SJSA1 (cell line): ENCODE data around the gene RNFT2. TPM values are rescaled to one million over a fixed set of nuclear protein-coding genes. Genes with fewer than 3 reads are reported as not detected.

Source experiments
- DNase-seq, 2 experiments: peaks; one replicate each; pipeline ENCODE4 v3.0.0-alpha.2; 2015 to 2020; ENCODE audit warnings: low spot score in 2 of 2, low read depth in 1 of 2
- H3K27ac ChIP-seq: fragments of 250-450 bp; sonication (Bioruptor Pico); 2 replicates; pipeline ENCODE4 v1.5.1; 2020; ENCODE audit warnings: mild to moderate bottlenecking, moderate library complexity
- H3K27me3 ChIP-seq: fragments of 250-450 bp; sonication (Bioruptor Pico); replicated peaks from 2 replicates; pipeline ENCODE4 v1.5.1; 2020; ENCODE audit warnings: mild to moderate bottlenecking, moderate library complexity
- H3K36me3 ChIP-seq: fragments of 250-450 bp; sonication (Bioruptor Pico); 2 replicates; pipeline ENCODE4 v1.5.1; 2020; ENCODE audit warnings: mild to moderate bottlenecking
- H3K4me1 ChIP-seq: fragments of 250-450 bp; sonication (Bioruptor Pico); replicated peaks from 2 replicates; pipeline ENCODE4 v1.6.1; 2021; ENCODE audit warnings: mild to moderate bottlenecking
- H3K4me3 ChIP-seq: fragments of 250-450 bp; sonication (Bioruptor Pico); 2 replicates; pipeline ENCODE4 v1.5.1; 2020; ENCODE audit warnings: mild to moderate bottlenecking
- H3K9me3 ChIP-seq: fragments of 250-450 bp; sonication (Bioruptor Pico); replicated peaks from 2 replicates; pipeline ENCODE4 v1.5.1; 2020; ENCODE audit warnings: mild to moderate bottlenecking
- total RNA-seq: library from RNA; depleted of rRNA; stranded (reverse); fragments of >200 nt; shearing (Covaris generic); gene quantifications from 2 replicates; pipeline ENCODE4 v1.2.3, GENCODE V29; 2014

RNFT2 gene
- total RNA-seq, 1 experiment from 2014 or later: 0.63 TPM

DNA sequence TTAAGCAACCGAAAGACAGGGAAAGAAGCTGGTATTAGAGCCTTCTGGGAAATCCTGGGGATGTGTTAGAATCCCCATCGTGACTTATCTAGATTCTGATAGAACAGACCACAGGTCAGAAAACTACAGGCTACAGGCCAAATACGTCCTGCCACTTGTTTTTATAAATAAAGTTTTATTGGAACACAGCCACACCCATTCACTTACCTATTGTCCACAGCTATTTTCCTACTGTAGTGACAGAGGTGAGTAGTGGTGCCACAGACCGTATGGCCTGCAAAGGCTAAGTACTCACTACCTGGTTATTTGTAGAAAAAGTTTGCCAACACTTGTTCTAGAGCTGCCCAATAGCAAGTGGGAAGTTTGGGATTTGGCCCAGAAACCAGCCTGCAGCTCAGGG, 89.3 kb downstream of the RNFT2 start:
- no peak overlapping the region for H3K27ac ChIP-seq
- no peak for DNase-seq
- no peaks in the 10 kb centered on the region for H3K9me3 ChIP-seq
- no peaks in the 10 kb centered on the region for H3K36me3 ChIP-seq
- H3K4me3 ChIP-seq: no peak overlapping the region
- H3K4me1 ChIP-seq: no peaks in the 10 kb centered on the region
- no peaks in the 10 kb centered on the region for H3K27me3 ChIP-seq

DNA sequence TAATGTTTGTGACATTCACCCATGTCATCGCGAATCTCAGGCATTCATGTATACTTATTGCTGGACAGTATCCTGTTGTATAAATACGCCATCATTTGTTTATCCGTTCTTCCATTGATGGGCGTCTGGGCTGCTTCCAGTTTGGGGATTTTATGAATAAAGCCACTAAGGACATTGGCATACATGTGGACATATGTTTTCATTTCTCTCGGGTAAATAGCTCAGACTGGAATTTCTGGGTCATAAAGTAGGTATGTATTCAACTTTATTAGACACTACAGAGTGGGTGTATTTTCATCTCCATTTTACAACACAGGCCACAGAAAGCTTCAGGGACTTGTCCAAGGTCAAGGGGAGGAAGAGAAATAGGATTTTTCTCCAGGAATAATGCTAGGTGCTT, 94.2 kb downstream of the RNFT2 start:
- Histone ChIP-seq H3K27me3 (no peaks in the 10 kb centered on the region), H3K4me1 (no peaks in the 10 kb centered on the region), H3K27ac (no peak overlapping the region), H3K4me3 (no peak overlapping the region), H3K9me3 (no peaks in the 10 kb centered on the region), H3K36me3 (no peaks in the 10 kb centered on the region)
- DNase-seq: no peak

DNA sequence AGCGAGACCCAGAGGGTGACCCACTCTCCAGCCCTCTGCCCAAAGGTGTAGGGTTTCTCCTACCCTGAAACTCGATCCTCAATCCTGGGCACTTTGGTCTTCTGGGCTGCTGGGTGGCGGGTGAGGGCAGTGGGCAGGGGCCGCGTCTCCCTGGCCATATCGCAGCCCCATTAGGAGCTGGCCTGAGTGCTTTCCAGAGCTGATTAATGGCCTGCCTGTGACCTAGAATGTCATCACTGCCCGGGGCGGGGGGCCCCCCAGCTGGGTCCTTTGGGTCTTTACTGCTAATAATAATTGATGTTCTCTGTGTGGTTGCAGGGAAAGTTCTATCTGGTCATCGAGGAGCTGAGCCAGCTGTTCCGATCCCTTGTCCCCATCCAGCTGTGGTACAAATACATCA, 95.4 kb downstream of the RNFT2 start:
- DNase-seq: no peak
- Histone ChIP-seq H3K36me3 (no peaks in the 10 kb centered on the region), H3K27me3 (peaks cover 4% of the 10 kb centered on the region; the same call in 1 of the 2 replicates), H3K4me1 (no peaks in the 10 kb centered on the region), H3K27ac (no peak overlapping the region), H3K4me3 (no peak overlapping the region), H3K9me3 (no peaks in the 10 kb centered on the region)

DNA sequence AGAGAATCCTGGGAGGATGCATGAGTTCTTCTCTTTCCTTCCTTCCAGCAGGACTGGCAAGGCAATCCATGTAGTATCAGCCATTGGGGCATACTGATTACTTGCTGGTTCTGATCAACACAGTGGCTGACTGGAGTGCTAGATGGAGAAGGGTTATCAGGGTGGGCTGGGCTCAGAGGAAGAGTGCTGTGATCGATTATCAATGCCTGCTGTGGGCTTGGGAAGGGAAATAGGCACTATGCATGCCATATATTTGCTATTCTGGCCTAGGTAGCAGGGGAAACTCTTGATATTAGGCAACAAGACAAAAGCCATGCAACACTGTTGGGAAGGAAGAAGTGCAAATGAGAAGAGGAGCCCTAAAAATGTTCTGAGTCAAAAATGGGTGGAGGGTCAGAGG, 97.4 kb downstream of the RNFT2 start:
- H3K9me3 ChIP-seq: no peaks in the 10 kb centered on the region
- H3K27me3 ChIP-seq: peaks cover 4% of the 10 kb centered on the region; the same call in 1 of the 2 replicates
- DNase-seq: no peak
- no peak overlapping the region for H3K4me3 ChIP-seq
- H3K27ac ChIP-seq: no peak overlapping the region
- no peaks in the 10 kb centered on the region for H3K36me3 ChIP-seq
- H3K4me1 ChIP-seq: no peaks in the 10 kb centered on the region

DNA sequence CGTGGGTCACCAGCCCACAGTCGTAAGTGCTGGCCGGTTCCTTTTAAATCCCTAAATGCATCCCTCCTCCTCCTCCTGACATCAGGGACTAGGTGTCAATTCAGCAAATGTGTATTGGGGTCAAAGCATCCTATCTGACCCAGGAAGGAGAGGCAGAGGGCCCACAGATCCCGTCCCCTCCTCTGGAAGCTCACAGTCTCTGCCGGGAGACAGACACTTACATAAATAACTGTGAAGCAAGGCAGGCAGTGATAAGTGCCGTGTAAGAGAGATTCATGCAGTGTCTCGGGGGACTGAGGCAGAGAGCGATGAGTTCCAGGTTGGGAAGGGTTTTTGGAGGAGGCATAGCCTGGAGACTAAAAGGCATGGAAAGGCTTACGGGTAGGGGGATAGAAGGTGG, 99.0 kb downstream of the RNFT2 start:
- Histone ChIP-seq H3K36me3 (no peaks in the 10 kb centered on the region), H3K4me3 (no peak overlapping the region), H3K27ac (no peak overlapping the region), H3K9me3 (no peaks in the 10 kb centered on the region), H3K27me3 (peaks cover 4% of the 10 kb centered on the region; the same call in 1 of the 2 replicates), H3K4me1 (no peaks in the 10 kb centered on the region)
- DNase-seq: no peak

DNA sequence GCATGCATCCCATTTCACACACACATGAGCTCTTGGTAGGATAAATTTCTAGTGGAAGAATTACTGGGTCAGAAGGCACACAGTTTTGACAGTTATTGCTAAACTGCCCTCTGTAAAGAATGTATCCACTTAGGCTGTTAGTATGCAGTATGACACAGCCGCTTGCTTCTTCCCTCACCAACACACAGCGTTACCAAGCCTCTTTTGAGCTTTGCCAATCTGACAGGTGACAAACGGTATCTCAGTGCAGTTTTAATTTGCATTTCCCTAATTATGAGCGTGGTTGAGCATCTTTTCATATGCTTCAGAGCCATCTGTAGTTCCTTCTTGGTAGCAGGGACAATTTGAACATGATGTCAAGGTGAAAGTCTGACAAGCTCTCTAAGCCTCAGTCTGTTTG, 100.2 kb downstream of the RNFT2 start:
- no peaks in the 10 kb centered on the region for H3K36me3 ChIP-seq
- H3K4me1 ChIP-seq: no peaks in the 10 kb centered on the region

DNA sequence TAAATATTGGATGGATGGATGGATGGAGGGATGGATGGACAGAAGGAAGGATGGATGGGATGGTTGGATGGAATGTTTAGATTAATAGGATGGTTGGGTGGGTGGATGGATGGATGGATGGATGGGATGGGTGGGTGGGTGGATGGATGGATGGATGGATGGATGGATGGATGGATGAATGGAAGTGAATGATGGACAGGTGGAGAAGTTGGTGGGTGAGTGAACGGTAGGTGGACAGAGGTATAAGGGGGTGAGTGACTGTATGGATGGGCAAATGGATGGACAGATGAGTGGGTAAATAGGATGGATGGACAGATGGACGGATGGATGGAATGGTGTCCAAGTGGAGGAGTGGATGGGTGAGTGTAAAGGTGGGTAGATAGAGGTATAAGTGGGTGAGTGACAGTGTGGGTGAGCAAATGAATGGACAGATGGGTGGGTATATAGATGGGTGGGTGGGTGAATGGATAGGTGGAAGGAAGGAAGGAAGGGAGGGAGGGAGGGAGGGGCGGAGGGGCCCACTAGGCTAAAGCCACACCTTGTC, 101.2 kb downstream of the RNFT2 start:
- Histone ChIP-seq H3K27me3 (peaks cover 4% of the 10 kb centered on the region; the same call in 1 of the 2 replicates), H3K4me1 (no peaks in the 10 kb centered on the region), H3K4me3 (no peak overlapping the region), H3K36me3 (no peaks in the 10 kb centered on the region), H3K9me3 (no peaks in the 10 kb centered on the region), H3K27ac (no peak overlapping the region)
- no peak for DNase-seq

More for the DNA sequence above, 100.2 kb downstream of the RNFT2 start:
- no peak overlapping the region for H3K27ac ChIP-seq
- no peaks in the 10 kb centered on the region for H3K9me3 ChIP-seq
- no peak for DNase-seq
- H3K27me3 ChIP-seq: peaks cover 4% of the 10 kb centered on the region; the same call in 1 of the 2 replicates
- H3K4me3 ChIP-seq: no peak overlapping the region

DNA sequence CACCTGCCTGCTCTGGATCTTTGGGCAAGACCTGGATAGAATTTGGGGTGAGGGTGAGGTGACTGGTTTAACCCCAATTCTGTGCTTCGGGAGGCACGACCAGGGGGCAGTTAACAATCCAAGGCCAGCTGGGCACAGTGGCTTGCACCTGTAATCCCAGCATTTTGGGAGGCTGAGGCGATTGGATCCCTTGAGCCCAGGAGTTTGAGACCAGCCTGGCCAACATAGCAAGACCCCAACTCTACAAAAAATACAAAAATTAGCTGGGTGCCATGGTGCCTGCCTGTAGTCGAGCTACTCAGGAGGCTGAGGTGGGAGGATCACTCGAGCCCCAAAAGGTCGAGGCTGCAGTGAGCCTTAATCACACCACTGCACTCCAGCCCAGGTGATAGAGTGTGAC, 105.0 kb downstream of the RNFT2 start:
- no peak for DNase-seq
- Histone ChIP-seq H3K36me3 (no peaks in the 10 kb centered on the region), H3K27me3 (peaks cover 2% of the 10 kb centered on the region; the same call in 1 of the 2 replicates), H3K4me1 (no peaks in the 10 kb centered on the region), H3K9me3 (no peaks in the 10 kb centered on the region), H3K27ac (no peak overlapping the region), H3K4me3 (no peak overlapping the region)

DNA sequence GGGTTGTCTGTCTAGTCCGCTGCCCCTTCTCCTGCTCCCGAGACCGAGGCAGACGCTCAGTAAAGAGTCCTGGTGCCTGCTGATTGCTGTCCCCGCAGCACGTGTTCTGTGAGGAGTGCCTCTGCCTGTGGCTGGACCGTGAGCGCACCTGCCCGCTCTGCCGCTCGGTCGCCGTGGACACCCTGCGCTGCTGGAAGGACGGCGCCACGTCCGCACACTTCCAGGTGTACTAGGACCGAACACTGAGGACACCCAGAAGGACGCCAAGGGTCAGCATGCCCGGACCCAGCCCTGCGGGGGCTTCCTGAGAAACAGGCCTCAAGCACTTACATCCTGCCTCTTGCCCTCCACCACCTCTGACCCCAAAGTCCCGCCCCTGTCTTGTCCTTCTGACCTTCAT, 111.1 kb downstream of the RNFT2 start:
- H3K4me1 ChIP-seq: no peaks in the 10 kb centered on the region
- no peak overlapping the region for H3K4me3 ChIP-seq
- no peaks in the 10 kb centered on the region for H3K36me3 ChIP-seq
- no peak for DNase-seq
- H3K27ac ChIP-seq: no peak overlapping the region
- H3K27me3 ChIP-seq: no peaks in the 10 kb centered on the region; the same call in 1 of the 2 replicates
- no peaks in the 10 kb centered on the region for H3K9me3 ChIP-seq

DNA sequence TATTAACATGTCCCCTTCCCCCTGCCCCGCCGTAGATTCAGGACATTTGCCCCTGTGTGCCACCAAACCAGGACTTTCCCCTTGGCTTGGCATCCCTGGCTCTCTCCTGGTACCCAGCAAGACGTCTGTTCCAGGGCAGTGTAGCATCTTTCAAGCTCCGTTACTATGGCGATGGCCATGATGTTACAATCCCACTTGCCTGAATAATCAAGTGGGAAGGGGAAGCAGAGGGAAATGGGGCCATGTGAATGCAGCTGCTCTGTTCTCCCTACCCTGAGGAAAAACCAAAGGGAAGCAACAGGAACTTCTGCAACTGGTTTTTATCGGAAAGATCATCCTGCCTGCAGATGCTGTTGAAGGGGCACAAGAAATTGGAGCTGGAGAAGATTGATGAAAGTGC, 114.2 kb downstream of the RNFT2 start:
- no peak for DNase-seq
- H3K4me1 ChIP-seq: no peaks in the 10 kb centered on the region
- H3K9me3 ChIP-seq: no peaks in the 10 kb centered on the region
- H3K36me3 ChIP-seq: no peaks in the 10 kb centered on the region
- H3K27me3 ChIP-seq: no peaks in the 10 kb centered on the region; the same call in 1 of the 2 replicates
- no peak overlapping the region for H3K27ac ChIP-seq
- no peak overlapping the region for H3K4me3 ChIP-seq

DNA sequence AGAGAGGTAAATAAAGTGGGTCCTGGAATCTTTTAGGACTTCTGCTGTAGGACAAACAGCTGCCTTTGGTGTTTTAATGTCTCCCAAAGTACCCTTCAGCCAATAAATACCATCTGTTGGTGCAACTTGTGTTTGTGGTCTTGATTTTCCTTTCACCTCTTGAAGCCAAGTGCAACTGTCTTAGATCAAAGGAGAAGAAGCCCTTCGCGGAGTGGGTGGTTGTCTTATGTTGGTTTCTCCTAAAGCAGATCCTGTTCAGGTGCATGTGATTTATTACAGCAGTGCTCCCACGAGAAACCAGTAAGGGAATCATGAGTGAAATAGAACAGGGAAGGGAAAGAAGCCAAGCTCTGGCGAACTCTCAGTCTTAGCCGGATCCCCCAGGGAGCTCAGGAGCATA, 115.4 kb downstream of the RNFT2 start:
- H3K27ac ChIP-seq: no peak overlapping the region
- no peaks in the 10 kb centered on the region for H3K4me1 ChIP-seq
- no peak overlapping the region for H3K4me3 ChIP-seq
- H3K36me3 ChIP-seq: no peaks in the 10 kb centered on the region
- no peaks in the 10 kb centered on the region for H3K9me3 ChIP-seq
- no peak for DNase-seq
- no peaks in the 10 kb centered on the region; the same call in 1 of the 2 replicates for H3K27me3 ChIP-seq

DNA sequence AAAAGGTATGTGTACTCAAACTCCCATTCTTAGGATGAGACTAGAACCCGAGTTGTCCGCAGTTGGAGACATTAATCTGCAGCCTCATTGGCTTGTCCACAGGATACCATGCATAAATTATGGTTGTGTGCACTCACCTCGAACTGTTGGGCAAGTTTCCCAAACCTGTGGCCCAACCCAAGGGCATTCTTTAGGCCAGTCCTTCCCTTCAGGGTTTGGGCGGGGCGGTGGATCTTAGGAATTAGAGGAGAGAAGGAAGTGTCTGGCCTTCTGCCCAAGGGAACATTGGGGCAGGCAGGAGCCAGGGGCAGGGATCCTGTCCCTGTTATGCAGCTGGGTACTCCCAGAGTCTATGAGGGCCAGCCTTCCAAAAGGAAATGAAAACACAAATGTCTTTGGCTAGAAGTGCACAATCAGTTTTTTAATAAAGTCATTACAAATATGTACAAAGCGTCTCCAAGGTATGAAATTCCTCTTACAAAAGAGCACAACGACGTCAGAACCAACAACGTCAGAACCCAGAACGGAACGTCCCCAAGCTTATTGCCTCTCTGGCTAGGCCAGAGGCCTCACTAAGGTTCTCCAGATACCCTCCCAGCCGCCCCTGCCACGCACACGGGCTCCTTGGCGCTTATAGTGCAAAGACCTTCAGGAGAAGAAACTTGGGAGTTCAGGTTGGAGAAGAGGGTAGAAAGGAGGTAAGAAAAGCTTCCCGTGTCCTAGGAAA, 117.8 kb downstream of the RNFT2 start:
- Histone ChIP-seq H3K36me3 (no peaks in the 10 kb centered on the region), H3K9me3 (no peaks in the 10 kb centered on the region), H3K27ac (no peak overlapping the region), H3K4me3 (no peak overlapping the region), H3K27me3 (no peaks in the 10 kb centered on the region; the same call in 1 of the 2 replicates), H3K4me1 (0 out of 2 replicates have a peak, but pooled peaks cover 4% of the 10 kb centered on the region)
- DNase-seq: no peak

DNA sequence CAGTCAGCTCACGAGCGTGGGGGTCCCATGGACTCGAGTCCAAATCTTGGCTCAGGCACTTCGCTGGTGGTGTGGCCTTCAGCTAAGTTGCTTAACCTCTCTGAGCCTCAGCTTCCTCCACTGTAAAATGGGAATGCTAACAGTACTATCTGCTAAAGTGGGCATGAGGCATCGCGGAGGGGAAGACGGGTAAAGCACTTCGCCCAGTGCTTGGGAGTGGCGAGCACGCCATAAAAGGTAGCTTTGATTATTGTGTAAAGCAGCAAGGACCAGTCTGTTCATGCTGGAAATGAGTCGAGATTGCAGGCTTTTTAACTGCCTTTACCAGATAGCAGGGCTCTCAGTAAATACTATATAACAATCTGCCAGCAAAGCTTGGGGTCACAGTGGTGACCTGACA, 118.6 kb downstream of the RNFT2 start:
- no peak overlapping the region for H3K4me3 ChIP-seq

DNA sequence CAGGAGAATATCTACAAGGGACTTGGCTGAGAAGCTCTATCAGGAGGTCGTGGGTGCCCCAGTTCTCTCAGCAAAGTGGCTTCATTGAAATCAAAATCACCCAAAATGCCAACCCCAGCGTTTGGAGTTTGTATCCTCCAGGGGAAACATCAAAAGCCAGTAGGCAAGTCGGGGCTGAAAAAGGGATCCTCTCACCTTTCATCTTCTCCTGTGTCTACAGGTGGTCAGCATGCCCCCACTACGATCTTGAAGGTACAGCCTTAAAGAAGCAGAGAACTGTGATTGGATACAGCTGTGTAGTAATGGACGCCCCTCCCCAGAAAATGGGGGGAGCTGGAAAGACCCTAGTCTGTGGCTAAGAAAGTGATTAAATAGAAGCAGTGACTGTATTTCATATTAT, 121.0 kb downstream of the RNFT2 start:
- Histone ChIP-seq H3K27me3 (no peaks in the 10 kb centered on the region; the same call in 1 of the 2 replicates), H3K4me3 (no peak overlapping the region), H3K4me1 (0 out of 2 replicates have a peak, but pooled peaks cover 4% of the 10 kb centered on the region), H3K36me3 (no peaks in the 10 kb centered on the region), H3K27ac (no peak overlapping the region), H3K9me3 (no peaks in the 10 kb centered on the region)
- DNase-seq: no peak

More for the DNA sequence above, 118.6 kb downstream of the RNFT2 start:
- DNase-seq: no peak
- no peaks in the 10 kb centered on the region for H3K9me3 ChIP-seq
- no peaks in the 10 kb centered on the region; the same call in 1 of the 2 replicates for H3K27me3 ChIP-seq
- H3K27ac ChIP-seq: no peak overlapping the region
- no peaks in the 10 kb centered on the region for H3K36me3 ChIP-seq
- H3K4me1 ChIP-seq: 0 out of 2 replicates have a peak, but pooled peaks cover 4% of the 10 kb centered on the region
